ENCODE measurements around the gene CA7.
"Not testable (repeated sequence)": the region's sequence is repeated elsewhere in the genome, so short reads cannot be mapped to it uniquely, and the experiment has no call there.

The CA7 gene

DNA sequence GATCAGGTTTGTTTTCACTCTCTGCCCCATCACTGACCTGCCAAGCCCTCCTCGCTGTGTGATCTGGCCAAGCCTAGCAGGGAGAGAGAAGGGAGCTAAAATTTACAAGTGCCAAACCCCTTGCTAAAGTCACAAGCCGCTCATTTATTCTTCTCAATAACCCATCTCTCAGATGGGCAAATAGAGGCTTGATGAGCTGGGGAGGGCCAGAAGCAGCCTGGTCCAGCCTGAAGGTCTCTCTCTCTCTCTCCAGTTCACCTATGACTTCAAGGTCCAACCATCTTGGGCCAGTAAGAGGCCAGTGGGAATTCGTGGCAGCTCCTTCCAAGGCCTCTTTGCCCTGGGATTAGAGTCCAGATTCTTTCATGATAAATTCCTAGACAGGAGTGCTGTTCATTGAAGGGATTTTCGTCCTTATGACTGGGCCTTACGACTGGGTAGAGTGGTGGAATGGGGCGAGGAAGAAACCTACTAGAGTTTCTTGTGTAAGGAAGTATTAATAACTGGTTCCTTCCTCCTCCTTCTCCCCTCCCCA is 3.4 kb downstream of the CA7 start:
- no peak for DNase-seq

DNA sequence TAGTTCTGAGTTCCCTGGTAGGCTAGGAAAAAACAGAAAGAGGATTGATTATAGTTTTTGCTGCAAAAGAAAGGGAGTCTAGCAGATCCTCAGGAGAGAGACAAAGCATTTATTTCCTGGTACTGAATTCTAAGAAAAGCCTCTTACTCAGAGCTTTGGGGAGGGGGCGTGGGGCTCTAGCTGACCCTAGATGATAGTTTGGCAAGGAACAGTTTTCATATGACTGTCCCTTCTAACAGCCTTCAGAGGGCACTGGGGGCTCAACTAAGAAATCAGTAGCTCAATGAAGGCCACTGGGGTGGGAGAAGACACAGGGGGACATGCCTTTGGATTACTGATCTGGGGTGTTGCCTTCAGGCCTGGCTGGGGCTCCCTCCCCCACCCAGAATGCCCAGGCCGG is 4.0 kb downstream of the CA7 start:
- no peak for DNase-seq

DNA sequence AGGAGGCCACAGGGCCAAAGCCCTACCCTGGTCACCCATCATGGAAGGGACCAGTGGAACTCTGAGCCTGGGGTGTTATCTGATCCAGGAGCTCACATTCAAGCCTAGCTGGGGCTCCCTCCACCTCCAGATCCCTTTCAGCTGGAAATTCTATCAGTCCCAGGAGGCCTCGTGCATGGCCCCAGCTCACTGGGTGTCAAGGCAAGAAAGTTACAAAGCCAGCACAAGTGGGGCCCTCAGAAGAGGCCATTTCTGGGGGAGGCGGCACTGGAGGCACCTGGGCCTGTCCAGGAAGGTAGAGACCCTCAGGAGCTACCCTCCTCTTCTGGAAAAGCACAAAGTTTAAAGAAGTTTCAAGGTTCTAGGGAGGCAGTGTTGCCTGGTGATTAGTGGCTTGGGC is 4.8 kb downstream of the CA7 start:
- DNase-seq = no peak

DNA sequence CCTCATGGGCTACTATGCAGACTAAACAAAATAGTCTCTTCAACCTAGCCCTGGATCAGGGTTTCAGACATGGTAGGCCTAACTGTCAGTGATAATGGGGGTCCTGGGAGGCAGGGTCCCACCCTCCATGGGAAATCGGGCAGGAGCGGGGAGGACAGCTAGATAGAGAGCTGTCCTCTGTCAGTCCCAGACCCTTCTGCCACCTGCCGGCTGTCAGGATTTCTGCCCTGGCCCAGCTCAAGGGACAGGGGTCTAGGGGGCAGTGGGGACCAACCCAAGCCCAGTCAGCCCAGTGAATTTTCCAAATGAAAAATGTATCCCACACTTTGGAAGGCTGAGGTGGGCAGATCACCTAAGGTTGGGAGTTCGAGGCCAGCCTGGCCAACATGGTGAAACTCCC is 5.3 kb downstream of the CA7 start:
- DNase-seq = no peak

DNA sequence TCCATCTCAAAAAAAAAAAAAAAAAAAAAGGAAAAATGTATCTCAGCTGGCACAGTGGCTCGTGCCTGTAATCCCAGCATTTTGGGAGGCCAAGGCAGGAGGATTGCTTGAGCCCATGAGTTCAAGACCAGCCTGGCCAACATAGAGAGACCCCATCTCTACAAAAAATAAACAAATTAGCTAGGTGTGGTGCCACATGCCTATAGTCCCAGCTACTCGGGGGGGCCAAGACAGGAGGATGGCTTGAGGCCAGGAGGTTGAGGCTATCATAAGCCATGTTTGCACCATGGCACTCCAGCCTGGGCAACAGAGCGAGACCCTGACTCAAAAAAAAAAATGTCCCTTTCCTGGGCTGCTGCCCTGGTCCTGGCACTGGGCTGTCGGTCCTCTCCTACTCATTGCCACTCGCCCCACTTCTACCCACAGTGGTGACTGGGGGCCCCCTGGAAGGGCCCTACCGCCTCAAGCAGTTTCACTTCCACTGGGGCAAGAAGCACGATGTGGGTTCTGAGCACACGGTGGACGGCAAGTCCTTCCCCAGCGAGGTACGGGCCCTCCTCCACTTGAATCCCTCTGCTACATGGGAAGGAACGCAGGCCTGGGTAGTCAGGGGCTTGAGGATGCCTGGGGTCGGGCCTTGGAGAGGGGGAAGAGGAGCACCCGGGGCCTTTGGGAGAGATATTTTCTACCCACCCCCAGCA is 6.1 kb downstream of the CA7 start:
- DNase-seq = no peak

DNA sequence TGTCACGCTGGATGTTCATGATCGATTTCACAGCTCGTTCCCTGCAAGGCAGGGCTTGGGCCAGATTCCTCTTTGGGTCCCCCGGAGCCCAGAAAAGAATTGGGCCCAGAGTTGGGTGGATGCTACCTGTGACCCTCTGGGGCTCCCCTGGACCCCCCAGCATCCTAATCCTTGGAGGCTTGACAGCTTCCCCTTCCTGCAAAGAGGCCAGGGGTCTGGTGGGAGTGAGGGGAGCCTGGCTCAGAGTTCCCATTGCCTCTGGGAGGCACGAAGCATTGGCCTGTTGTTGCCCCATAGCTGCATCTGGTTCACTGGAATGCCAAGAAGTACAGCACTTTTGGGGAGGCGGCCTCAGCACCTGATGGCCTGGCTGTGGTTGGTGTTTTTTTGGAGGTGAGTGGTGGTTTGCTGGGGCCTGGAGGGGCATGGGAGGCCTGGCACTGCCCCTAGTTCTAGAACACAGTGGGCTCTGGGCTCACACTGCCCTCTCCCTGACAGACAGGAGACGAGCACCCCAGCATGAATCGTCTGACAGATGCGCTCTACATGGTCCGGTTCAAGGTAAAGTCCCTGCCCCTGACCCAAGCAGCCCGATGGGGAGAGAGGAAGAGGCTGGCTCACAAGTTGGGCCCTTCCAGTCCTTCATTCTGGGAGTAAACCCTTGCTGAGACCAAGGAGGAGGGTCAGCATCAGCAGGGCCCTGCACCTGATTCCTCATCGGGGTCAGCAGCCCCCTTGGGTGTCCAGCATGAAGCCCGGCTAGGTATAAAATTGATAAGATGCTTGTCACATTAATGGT is 7.2 kb downstream of the CA7 start:
- DNase-seq = no peak

DNA sequence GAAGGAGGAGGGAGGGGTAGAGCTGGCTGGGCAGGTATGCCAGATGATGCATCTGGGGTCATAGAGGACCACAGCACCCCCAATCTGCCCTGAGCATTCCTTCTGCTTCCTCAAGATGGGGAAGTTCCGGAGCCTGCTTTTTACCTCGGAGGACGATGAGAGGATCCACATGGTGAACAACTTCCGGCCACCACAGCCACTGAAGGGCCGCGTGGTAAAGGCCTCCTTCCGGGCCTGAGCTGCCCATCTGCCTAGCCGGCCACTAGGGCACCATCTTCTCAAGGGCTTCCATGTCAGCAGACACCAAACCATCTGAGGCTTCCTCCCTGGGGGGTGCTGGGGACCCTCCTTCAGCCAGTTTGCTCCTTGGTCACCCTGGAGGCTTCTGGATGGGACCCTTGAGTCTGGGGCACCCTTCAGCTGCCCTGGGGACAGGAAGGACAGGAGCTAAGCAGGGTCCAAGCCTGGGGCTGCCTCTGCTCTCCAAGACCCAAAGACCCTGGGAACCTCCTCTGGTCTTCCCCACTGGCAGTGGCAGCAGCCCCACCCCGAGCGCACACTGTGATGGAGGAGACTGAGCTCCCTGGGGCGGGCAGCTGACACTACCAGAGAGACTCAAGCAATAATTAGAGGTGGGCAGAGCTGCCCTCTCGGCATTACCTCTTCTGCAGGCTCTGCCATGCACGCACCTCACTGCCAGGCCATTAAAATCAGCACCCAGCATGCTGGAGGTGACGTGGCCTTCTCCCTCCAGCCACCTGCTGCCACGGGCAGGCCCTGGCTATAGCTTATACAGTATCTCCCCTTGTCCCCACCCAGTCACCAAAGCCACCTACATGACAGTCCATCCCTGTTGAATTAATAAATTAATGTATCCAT is 9.3 kb downstream of the CA7 start:
- no peak for DNase-seq

DNA sequence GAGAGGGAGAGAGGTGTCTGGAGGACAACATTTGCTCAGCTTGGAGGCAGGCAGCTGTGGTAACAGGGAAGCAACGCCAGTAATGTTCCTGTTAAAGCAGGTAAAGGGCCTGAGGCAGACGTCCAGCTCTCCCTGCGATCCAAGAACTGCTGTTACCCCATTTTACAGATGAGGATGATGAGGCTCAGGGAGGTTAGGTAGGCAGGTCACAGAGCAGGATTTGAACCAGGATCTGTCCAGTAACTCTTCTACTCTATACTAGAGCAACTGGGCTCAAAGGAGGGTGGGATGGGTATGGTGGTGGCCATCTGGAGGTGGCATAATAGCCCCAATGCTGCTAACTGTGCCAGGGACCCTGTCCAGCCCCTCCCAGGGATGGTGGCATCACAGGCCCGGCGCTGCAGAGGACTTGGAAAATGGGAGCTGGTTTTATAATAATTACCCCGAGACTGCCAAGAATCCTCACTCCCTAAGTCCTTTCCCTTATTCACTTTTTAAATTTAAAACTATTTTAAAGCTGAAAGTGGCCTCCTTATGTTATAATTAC is 12.0 kb downstream of the CA7 start:
- DNase-seq = no peak

DNA sequence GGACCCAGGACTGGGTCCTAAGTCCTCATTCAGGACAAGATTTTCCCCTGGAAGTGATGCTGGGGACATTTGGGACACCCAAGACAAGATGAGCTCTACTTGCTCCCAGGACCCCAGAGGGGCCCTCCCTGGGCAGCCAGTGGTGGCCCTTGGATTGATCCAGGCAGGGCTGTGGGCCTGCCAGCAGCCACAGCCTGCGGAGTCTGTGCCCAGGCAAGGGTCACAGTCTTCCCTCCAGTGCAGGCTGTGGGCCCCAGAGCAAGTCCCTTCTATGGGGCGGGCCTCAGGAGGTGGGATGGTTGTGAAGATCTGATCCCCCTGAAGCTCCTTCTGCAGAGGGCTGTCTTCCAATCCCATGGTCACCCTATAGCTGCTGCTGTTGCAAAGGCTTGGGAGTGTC is 12.6 kb downstream of the CA7 start:
- no peak for DNase-seq

DNA sequence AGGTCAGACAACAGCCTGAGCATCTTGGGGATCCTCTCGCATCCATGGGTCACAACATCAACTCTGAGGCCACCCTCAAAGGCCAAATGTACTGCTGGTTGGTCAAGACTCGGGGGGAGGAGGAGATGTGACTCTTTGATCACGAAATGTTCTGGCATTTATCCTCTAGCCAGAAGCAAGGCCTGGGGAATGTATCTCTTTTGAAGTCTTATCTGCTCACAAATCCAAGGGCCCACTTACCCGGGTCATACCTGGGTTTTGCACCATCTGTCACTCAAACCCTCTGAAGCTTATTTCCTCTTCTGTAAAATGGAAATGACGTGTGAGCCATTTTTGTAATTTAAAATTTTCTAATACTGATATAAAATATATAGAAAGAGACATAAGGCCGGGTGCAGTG is 13.2 kb downstream of the CA7 start:
- DNase-seq = no peak

DNA sequence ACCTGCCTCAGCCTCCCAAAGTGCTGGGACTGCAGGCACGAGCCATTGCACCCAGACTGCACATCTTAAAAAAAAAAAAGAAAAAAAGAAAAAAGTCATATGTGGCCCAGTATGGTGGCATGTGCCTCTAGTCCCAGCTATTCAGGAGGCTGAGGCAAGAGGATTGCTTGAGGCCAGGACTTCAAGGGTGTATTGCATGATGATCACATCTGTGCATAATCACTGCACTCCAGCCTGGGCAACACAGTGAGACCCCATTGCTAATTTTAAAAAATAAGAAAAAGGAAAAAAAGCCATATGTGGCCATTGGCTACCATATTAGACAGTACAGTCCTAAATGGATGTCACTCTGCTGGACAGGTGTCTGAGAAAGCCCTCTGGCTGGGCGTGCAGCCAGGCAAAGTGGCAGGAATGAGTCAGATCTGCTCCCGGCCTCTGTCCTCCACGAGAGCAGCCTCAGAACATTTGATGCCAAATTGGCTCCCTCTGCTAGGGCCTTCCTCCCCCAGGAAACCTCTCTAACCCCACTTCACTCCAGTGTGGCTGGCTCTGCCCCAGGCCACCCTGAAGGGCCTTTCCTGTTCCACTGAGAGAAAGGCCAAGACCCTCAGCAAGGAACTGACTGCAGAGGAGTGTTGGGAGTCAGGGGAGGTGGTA is 14.7 kb downstream of the CA7 start:
- no peak for DNase-seq

DNA sequence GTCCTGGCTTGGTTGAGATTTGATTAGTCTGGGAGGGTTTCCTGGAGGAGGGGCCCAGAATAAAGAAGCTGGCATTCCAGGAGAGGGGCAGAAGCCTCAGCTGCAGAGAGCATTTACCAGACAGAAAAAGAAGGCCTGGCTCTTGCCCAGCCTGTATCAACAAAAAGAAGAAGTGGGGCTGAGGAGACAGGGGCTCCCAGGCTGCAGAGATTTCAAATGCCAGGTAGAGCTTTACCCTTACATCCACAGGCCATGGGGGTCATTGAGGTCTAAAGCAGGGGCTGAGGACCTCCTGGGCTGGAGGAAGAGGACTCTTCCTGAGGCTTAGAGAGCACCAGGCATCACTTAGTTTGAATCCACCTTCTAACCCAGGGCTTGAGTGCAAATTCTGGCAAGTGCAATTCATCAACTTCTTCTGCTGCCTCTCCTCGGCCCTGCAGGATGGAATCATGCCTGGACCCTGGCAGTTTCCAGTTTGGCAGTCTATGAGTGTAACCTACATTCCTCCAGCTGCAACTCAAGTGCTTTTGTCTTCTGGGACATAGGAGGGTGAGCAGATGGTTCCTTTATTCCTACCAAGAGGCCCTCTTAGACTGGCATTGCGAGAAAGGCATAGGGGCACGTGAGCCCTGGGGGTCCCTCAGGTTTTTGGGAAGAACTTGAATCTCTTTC is 15.3 kb downstream of the CA7 start:
- no peak for DNase-seq

DNA sequence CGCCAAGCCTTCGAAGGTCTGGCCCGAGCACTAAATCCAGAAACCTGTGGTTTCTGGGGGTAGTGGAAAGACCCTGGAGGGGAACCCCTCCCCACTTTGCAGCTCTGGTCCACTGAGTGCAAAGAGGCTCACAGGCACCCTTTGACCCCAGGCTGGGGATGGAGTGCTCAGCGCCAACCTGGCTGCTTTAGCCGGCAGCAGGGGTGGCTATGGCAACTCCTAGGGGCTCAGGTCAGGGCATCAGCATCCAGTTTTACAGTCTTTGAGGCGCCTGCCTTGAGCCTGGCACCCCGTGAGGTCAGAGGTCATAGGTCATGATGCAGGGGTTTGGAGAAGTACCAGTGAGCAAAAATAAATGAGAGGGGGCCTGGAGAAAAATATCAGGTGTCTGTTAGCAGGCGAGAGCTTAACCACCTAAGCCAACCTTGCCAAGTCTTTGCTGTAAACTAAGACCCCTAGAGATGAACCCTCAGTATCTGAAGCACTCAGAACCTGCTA is 17.9 kb downstream of the CA7 start:
- DNase-seq = no peak

DNA sequence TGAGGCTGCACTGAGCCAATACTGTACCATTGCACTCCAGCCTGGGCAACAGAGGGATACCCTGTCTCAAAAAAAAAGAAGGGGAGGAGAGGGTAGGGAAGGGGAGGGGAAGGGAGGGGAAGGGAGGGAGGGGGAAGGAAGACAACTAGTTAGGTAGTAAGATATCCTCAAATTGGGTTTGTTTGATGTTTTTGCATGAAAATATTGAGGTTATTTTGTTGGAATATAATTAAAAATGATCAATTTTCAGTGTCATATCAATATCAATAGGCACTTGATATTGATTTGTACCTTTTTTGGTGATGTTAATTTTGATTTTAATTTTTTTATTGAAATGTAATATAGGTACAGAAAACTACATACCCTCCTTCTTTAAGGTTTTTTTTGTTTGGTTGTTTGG is 19.5 kb downstream of the CA7 start:
- DNase-seq = no peak

DNA sequence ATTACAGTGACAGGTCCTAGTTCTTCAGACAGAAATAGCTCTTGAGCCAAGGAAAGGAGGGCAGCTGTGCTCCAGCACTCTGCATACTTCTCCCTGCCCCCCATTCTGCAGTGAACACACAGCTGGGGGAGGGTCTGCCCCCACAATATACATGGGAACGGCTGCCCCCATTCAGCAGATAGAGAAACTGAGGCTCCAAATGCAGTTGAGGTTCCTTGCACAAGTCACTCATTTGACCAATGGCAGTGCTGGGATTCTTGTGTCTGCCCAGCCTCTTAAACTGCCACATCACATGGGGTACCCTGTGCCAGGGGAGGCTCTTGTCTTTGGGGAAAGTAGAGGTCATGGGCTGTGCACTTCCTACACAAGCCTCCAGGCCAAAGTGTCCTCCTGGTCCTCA is 25.2 kb downstream of the CA7 start:
- no peak for DNase-seq

DNA sequence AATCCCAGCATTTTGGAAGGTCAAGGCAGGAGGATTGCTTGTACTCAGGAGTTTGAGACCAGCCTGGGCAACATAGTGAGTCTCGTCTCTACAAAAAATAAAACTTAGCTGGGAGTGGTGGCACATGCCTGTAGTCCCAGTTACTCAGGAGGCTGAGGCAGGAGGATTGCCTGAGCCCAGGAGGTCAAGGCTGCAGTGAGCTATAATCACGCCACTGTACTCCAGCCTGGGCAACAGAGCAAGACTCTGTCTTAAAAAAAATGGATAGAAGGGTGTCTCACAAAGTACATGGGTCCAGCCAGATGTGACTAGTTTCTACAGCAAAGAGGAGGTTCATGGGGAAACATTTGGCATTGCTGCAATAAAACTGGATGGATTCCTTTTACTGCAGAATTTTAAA is 27.1 kb downstream of the CA7 start:
- DNase-seq = not testable (repeated sequence)

DNA sequence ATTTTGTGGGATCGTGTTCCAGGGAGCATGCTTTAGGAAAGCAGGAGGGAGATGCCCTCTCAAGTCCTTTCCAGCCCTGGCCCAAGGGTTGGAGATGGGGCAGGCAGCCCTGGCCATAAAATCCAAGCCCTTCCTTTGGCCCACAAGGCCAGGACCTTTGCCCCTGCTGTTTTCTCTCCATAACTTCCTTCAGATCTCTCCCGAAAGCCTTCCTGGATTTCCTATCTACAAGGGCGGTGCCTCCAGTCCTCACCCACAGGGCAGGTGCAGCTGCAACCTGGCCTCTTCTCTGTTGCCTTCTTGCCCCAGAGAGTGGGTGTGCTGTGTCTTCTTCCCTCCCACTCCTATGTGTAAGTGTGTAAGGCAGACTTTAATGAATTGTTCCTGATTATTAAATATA is 27.6 kb downstream of the CA7 start:
- DNase-seq = no peak

DNA sequence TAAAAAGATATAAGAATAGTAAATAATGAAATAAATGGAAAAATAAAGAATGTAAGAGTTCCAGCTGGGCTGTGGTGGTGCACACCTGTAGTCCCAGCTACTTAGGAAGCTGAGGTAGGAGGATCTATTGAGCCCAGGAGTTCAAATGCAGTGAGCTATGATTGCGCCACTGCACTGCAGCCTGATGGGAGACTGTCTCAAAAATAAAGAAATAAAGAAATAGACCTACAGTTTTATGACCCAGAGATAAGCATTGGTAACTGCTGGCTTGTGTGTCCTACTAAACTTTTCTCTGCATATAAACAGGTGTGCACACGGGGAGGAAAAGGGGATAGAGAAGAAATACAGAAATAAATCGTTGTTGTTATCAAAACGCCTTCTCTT is 28.3 kb downstream of the CA7 start:
- DNase-seq = no peak

DNA sequence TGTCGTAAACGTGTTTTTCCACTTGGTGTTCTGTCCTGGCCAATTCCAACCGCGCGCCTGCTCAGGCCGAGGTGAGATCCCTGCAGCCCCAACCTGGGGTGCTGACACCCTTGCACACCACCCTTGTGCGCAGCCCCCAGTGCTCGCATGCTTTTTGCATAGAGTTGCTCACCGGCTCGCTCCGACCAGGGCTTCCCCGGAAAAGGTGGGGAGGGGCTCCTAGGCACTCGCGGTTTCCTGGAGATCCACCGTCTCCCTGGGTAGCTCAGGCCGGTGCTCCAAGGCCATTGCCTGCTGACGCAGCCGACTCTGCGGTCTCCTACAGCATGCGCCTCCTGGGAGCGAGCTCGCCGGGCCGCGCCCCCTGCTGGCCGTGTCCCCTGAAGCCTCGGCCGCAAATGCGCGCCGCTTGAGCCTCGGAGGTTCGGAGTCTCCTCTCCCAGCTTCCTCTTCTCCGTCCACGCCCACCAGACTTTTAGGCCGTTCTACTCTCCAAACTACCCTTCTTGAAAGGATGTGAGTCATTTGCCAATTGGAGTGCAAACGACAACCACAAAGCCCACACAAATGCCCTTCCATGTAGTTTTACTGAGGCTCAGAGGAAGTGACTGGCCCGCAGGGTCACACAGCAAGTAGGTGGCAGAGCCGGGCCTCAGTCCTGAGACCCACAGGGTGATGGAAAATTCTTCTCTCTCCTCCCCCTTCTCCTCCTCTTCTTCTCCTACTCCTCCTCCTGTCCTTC is 28.9 kb downstream of the CA7 start:
- peak; percentile 95 to 97 for DNase-seq

DNA sequence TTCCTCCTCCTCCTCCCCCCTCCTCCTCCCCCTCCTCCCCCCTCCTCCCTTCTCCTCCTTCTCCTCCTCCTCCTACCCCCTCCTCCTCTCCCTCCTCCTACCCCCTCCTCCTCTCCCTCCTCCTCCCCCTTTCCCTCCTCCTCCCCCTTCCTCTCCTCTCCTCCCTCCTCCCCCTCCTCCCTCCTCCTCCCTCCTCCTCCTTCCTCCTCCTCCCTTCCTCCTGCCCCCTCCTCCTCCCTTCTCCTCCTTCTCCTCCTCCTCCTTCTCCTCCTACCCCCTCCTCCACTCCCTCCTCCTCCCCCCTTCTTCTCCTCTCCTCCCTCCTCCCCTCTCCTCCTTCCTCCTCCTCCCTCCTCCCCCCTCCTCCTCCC is 29.5 kb downstream of the CA7 start:
- no peak for DNase-seq
